NCI-H1436 (cell line): ENCODE results near the gene SOBP.

ENCODE experiments used
- DNase-seq: peaks from one replicate; lab custom pipeline; 2025; lab: John Stamatoyannopoulos, UW

Gene SOBP

GRCh38 chr6:107641500-107641941, 151.6 kb downstream of the SOBP start:
- no peak for DNase-seq

GRCh38 chr6:107642095-107642860, 152.4 kb downstream of the SOBP start:
- no peak for DNase-seq

GRCh38 chr6:107642861-107643328, 153.0 kb downstream of the SOBP start:
- no peak for DNase-seq

- DNase-seq = no peak
Observed at GRCh38 chr6:107644513-107644912, 154.6 kb downstream of the SOBP start.

GRCh38 chr6:107645740-107646139, 155.8 kb downstream of the SOBP start:
- DNase-seq = no peak

- DNase-seq = no peak
Observed at GRCh38 chr6:107646176-107646575, 156.3 kb downstream of the SOBP start.

- DNase-seq = no peak
Observed at GRCh38 chr6:107646776-107647438, 157.0 kb downstream of the SOBP start.

- no peak for DNase-seq
Observed at GRCh38 chr6:107647439-107647948, 157.6 kb downstream of the SOBP start.

- no peak for DNase-seq
Observed at GRCh38 chr6:107648983-107649382, 159.1 kb downstream of the SOBP start.

- DNase-seq = no peak
Observed at GRCh38 chr6:107652526-107653182, 162.7 kb downstream of the SOBP start.

GRCh38 chr6:107653183-107653580, 163.3 kb downstream of the SOBP start:
- peak; percentile 83 for DNase-seq

- no peak for DNase-seq
Observed at GRCh38 chr6:107653861-107654394, 164.0 kb downstream of the SOBP start.

- no peak for DNase-seq
Observed at GRCh38 chr6:107654764-107655163, 164.8 kb downstream of the SOBP start.

GRCh38 chr6:107655245-107655644, 165.3 kb downstream of the SOBP start:
- no peak for DNase-seq

- no peak for DNase-seq
Observed at GRCh38 chr6:107655864-107656263, 165.9 kb downstream of the SOBP start.

GRCh38 chr6:107656401-107656800, 166.5 kb downstream of the SOBP start:
- DNase-seq = no peak

- DNase-seq = no peak
Observed at GRCh38 chr6:107656883-107657282, 167.0 kb downstream of the SOBP start.

GRCh38 chr6:107657373-107657754, 167.4 kb downstream of the SOBP start:
- DNase-seq = no peak

GRCh38 chr6:107657755-107658461, 168.0 kb downstream of the SOBP start:
- DNase-seq = no peak

GRCh38 chr6:107658920-107659865, 169.3 kb downstream of the SOBP start:
- DNase-seq = peak; percentile 8

GRCh38 chr6:107660839-107661238, 170.9 kb downstream of the SOBP start:
- DNase-seq = no peak
